A673 (cell line): ENCODE data around the gene RAPGEF5. TPM values are rescaled to one million over a fixed set of nuclear protein-coding genes. Genes with fewer than 3 reads are reported as not detected.

Experiments
- BruUV-seq: library from RNA; stranded (reverse); fragments of 400-500 nt; replicated peaks from 2 replicates; lab custom pipeline; 2021; lab: Mats Ljungman, UMichigan
- CTCF ChIA-PET: fragments of 300-600 bp; sonication (Branson Sonifier 250); formaldehyde crosslinking; loops from one replicate; lab custom pipeline; 2022; ENCODE audit warnings: antibody characterized with exemption; lab: Charles Lee
- POLR2A ChIA-PET: fragments of 300-600 bp; sonication (Branson Sonifier 250); formaldehyde crosslinking; loops from one replicate; lab custom pipeline; 2022; ENCODE audit warnings: antibody characterized with exemption; ENCODE audit not compliant: low non-redundant PET; lab: Charles Lee
- DNase-seq: peaks from one replicate; pipeline ENCODE4 v3.0.0-alpha.2; 2015; ENCODE audit warnings: low spot score
- H3K27ac ChIP-seq: fragments of 200-600 bp; sonication (generic); 2 replicates; pipeline ENCODE4 v1.5.1; 2016; ENCODE audit warnings: mixed run types, low read depth, mild to moderate bottlenecking, mixed read lengths, antibody characterized with exemption, low read length; ENCODE audit not compliant: poor library complexity, severe bottlenecking
- H3K27me3 ChIP-seq: fragments of 200-600 bp; sonication (generic); replicated peaks from 2 replicates; pipeline ENCODE4 v1.6.1; 2017; ENCODE audit warnings: mixed run types, low read depth, mild to moderate bottlenecking, mixed read lengths, antibody characterized with exemption, low read length; ENCODE audit not compliant: insufficient read depth, poor library complexity
- H3K36me3 ChIP-seq: fragments of 200-600 bp; sonication (generic); 2 replicates; pipeline ENCODE4 v1.6.1; 2016; ENCODE audit warnings: mixed run types, mild to moderate bottlenecking, mixed read lengths, antibody characterized with exemption, low read length; ENCODE audit not compliant: insufficient read depth, poor library complexity, severe bottlenecking
- H3K4me1 ChIP-seq: fragments of 200-600 bp; sonication (generic); 2 replicates; pipeline ENCODE4 v1.6.1; 2017; ENCODE audit warnings: mixed run types, mild to moderate bottlenecking, mixed read lengths, antibody characterized with exemption, low read length; ENCODE audit not compliant: insufficient read depth, poor library complexity, severe bottlenecking
- H3K4me3 ChIP-seq: fragments of 200-600 bp; sonication (generic); 2 replicates; pipeline ENCODE4 v1.5.1; 2016; ENCODE audit warnings: low read depth, mixed run types, mild to moderate bottlenecking, mixed read lengths, low read length; ENCODE audit not compliant: poor library complexity, severe bottlenecking
- H3K9me3 ChIP-seq: fragments of 200-600 bp; sonication (generic); 2 replicates; pipeline ENCODE4 v1.6.1; 2016; ENCODE audit warnings: mixed run types, low read depth, mild to moderate bottlenecking, mixed read lengths, antibody characterized with exemption, low read length; ENCODE audit not compliant: poor library complexity, severe bottlenecking
- EZH2 ChIP-seq: fragments of 200-600 bp; sonication (generic); IDR thresholded peaks from 2 replicates; pipeline ENCODE4 v1.6.1; 2017; ENCODE audit warnings: borderline replicate concordance, low read depth, mild to moderate bottlenecking, mixed read lengths, antibody characterized with exemption, low read length; ENCODE audit not compliant: poor library complexity, severe bottlenecking
- intact Hi-C: fragments of 100-400 bp; cut with micrococcal nuclease; formaldehyde crosslinking; loops from one replicate; pipeline ENCODE4 v1.10.0; 2022; ENCODE audit not compliant: unreplicated experiment
- total RNA-seq: library from RNA; stranded (reverse); gene quantifications from 2 replicates; pipeline ENCODE4 v1.2.3, GENCODE V29; 2021
- TF ChIP-seq, protein P1 (sequence below): fragments of 300-800, 200-600 bp; sonication (generic); conservative IDR thresholded peaks from 2 replicates; pipeline ENCODE4 v1.5.1; 2017; ENCODE audit warnings: low read depth, mild to moderate bottlenecking, antibody characterized with exemption, low read length, moderate library complexity, mixed read lengths

RAPGEF5 gene
- total RNA-seq, 1 experiment from 2014 or later = 10.7 TPM

DNA sequence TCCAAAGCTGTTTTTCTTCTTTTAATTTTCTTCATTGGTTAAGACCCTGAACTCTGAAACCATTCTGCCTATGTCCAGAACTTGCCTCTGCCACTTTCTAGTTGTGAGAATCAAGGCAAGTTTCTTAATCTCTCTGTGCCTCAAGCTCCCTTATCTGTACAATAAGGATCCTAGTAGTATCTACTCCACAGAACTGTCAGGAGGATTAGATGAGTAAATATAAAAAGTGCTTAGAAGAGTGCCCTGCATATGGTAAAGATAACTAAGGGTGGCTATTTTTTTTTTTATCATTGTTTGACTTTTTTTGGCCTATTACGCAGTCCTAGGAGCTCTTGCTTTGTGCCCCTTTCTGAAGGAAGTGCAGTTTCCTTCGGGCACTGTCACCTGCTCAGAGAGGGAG is 46.4 kb upstream of the RAPGEF5 start:
- H3K27me3 ChIP-seq = no peaks in the 10 kb centered on the region
- BruUV-seq = no TSS peak
- CTCF ChIA-PET = no interaction called here
- H3K4me3 ChIP-seq = no peak overlapping the region
- no peak for TF ChIP-seq EZH2
- TF ChIP-seq, protein P1, sequence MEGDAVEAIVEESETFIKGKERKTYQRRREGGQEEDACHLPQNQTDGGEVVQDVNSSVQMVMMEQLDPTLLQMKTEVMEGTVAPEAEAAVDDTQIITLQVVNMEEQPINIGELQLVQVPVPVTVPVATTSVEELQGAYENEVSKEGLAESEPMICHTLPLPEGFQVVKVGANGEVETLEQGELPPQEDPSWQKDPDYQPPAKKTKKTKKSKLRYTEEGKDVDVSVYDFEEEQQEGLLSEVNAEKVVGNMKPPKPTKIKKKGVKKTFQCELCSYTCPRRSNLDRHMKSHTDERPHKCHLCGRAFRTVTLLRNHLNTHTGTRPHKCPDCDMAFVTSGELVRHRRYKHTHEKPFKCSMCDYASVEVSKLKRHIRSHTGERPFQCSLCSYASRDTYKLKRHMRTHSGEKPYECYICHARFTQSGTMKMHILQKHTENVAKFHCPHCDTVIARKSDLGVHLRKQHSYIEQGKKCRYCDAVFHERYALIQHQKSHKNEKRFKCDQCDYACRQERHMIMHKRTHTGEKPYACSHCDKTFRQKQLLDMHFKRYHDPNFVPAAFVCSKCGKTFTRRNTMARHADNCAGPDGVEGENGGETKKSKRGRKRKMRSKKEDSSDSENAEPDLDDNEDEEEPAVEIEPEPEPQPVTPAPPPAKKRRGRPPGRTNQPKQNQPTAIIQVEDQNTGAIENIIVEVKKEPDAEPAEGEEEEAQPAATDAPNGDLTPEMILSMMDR = no peak
- no peaks in the 10 kb centered on the region for H3K4me1 ChIP-seq
- POLR2A ChIA-PET = no interaction called here
- intact Hi-C loops = no loop called here
- H3K36me3 ChIP-seq = no peaks in the 10 kb centered on the region
- no peak for DNase-seq
- H3K9me3 ChIP-seq = no peaks in the 10 kb centered on the region
- no peak overlapping the region for H3K27ac ChIP-seq

DNA sequence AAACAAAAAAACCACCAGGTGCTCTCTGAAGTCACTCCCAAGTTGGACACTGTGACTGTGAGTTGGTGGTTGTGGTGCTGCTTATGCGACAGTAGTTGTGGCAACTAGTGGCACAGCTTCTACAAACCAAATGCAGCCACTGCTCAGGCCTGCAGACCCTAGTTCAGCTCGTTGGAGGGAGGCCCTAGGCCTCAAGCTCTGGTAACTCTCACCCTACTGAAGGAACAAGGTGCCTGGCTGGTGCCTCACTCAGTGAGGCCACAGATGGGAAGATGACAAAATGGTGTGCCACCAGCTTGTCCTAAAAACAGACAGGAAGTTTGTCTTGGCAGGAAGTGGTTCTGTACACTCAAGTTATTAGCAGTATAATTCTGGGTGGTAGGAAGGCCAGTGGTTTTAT is 45.3 kb upstream of the RAPGEF5 start:
- no peaks in the 10 kb centered on the region for H3K36me3 ChIP-seq

DNA sequence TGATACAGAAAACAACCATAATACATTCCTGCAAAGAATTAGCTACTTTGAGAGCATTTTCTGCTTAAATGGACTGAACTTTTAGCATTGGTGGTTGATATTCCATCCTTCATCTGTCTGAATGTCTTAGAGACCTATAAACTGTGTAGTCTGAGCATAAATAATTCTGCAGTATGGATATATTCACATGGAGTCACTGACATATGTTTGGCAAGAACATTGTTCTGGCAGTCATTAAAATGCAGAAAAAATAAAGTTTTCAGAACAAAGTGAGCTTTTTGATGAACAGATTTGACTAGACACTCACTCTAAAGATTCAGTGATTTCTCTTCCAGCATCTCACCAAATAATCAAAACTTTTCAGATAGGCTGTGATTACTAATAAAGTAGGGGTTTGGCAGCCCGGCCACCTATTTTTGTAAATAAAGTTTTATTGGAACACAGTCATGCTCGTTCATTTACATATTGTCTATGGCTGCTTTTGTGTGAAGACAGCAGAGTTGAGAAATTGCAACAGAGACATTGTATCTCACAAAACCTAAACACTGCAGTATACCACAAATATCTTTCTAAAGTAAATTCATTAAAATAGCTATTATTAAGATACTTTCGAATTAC is 44.1 kb upstream of the RAPGEF5 start:
- H3K27me3 ChIP-seq = no peaks in the 10 kb centered on the region
- no TSS peak for BruUV-seq
- ChIA-PET CTCF (no interaction called here), POLR2A (no interaction called here)
- H3K27ac ChIP-seq = no peak overlapping the region
- H3K36me3 ChIP-seq = no peaks in the 10 kb centered on the region
- TF ChIP-seq EZH2 = no peak
- TF ChIP-seq, protein P1 = no peak
- H3K4me3 ChIP-seq = no peak overlapping the region
- H3K4me1 ChIP-seq = no peaks in the 10 kb centered on the region
- H3K9me3 ChIP-seq = no peaks in the 10 kb centered on the region
- intact Hi-C loops = no loop called here
- DNase-seq = no peak

More for the DNA sequence above, 45.3 kb upstream of the RAPGEF5 start:
- no peaks in the 10 kb centered on the region for H3K27me3 ChIP-seq
- H3K4me3 ChIP-seq = no peak overlapping the region
- no peaks in the 10 kb centered on the region for H3K9me3 ChIP-seq
- no TSS peak for BruUV-seq
- no peak for DNase-seq
- CTCF ChIA-PET = no interaction called here
- TF ChIP-seq EZH2 = no peak
- TF ChIP-seq, protein P1 = no peak
- intact Hi-C loops = no loop called here
- H3K4me1 ChIP-seq = no peaks in the 10 kb centered on the region
- H3K27ac ChIP-seq = no peak overlapping the region
- POLR2A ChIA-PET = no interaction called here
